ENCODE results near the gene SLC16A3.

The SLC16A3 gene

DNA sequence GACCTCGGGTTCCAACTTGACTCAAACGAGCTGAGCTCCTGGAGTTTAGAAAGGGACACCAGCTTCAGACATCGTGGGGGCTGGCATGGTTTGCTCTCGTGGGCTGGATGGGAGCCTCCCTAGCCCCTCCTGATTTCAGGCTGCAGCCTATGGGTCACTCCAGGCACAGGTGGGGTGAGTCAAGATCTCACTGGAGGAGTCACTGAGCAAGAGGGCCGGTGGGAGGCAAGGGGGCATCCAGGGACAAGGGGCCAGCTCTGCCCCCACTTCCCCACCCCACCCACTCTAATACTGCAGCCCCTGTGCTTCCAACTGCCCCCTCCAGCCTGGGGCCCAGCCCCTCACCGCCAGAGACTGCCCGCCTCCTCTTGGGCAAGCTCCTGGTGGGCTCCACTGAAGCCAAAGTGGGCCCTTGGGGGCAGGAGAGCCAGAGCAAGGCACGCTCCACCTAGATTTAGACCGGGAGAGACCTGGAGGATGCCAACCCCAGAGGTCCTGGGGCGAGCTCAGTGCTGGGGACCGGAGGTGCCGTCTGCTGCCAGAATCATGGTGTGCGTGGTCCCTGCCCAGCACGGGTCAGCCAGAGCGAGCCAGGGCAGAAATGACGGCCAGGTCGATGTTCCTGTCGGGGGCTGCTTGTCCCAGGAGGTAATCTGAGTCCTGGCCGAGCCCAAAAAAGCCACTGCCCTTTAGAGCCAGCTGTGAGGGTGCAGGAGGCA lies 6.4 kb downstream of the SLC16A3 start:
- peak overlapping the region; percentile 83 for H3K27ac ChIP-seq
- TF ChIP-seq ZFX (IDR thresholded peaks at IDR 0.05; ENCODE audit: borderline replicate concordance): no peak
- TF ChIP-seq, protein P1, sequence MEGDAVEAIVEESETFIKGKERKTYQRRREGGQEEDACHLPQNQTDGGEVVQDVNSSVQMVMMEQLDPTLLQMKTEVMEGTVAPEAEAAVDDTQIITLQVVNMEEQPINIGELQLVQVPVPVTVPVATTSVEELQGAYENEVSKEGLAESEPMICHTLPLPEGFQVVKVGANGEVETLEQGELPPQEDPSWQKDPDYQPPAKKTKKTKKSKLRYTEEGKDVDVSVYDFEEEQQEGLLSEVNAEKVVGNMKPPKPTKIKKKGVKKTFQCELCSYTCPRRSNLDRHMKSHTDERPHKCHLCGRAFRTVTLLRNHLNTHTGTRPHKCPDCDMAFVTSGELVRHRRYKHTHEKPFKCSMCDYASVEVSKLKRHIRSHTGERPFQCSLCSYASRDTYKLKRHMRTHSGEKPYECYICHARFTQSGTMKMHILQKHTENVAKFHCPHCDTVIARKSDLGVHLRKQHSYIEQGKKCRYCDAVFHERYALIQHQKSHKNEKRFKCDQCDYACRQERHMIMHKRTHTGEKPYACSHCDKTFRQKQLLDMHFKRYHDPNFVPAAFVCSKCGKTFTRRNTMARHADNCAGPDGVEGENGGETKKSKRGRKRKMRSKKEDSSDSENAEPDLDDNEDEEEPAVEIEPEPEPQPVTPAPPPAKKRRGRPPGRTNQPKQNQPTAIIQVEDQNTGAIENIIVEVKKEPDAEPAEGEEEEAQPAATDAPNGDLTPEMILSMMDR (IDR thresholded peaks at IDR 0.05): no peak

DNA sequence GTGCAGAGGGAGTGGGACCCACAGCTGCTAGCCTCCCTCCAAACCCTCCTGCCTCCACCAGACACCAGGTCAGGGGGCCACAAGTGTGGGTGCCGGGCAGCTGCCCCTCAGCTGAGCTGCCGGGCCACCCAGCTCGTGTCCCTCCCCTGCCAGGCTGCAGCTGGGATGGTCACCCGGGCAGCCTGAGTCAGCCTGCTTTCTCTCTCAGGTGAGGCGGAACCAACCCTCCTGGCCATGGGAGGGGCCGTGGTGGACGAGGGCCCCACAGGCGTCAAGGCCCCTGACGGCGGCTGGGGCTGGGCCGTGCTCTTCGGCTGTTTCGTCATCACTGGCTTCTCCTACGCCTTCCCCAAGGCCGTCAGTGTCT lies 6.9 kb downstream of the SLC16A3 start:
- TF ChIP-seq, protein P1 (IDR thresholded peaks at IDR 0.05): no peak
- no peak for TF ChIP-seq ZFX (IDR thresholded peaks at IDR 0.05; ENCODE audit: borderline replicate concordance)
- H3K27ac ChIP-seq: peak overlapping the region; percentile 83

DNA sequence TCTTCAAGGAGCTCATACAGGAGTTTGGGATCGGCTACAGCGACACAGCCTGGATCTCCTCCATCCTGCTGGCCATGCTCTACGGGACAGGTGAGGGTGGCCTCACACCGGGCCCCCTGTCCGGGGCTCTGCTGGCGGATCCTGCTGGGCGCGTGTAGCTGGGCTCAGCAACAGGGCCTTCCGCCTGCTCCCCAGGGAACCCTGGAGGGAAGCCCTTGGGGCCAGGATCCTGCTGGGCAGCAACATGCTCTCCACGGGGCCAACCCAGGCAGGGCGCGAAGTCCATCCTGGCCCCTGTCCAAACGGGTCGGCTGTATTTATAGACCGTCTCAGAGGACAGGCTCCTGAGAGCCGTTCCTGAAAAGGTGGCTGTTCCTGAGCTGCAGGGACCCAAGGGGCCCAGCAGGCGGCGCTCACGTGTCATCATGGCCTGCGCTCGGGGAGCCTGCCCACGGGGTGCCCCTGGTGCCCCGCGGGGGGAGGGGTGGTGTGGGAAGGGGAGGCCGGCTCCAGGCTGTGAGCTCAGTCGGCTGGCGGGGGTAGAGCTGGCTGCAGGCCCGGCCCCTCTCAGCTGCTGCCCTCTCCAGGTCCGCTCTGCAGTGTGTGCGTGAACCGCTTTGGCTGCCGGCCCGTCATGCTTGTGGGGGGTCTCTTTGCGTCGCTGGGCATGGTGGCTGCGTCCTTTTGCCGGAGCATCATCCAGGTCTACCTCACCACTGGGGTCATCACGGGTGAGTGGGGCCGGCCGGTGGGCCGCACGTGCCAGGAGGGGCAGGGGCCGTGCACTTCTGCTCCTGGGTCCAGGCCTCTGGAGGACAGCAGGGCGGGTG lies 7.5 kb downstream of the SLC16A3 start:
- TF ChIP-seq, protein P1 (IDR thresholded peaks at IDR 0.05): peak; percentile 97
- TF ChIP-seq ZFX (IDR thresholded peaks at IDR 0.05; ENCODE audit: borderline replicate concordance): no peak
- H3K27ac ChIP-seq: peak overlapping the region; percentile 83

DNA sequence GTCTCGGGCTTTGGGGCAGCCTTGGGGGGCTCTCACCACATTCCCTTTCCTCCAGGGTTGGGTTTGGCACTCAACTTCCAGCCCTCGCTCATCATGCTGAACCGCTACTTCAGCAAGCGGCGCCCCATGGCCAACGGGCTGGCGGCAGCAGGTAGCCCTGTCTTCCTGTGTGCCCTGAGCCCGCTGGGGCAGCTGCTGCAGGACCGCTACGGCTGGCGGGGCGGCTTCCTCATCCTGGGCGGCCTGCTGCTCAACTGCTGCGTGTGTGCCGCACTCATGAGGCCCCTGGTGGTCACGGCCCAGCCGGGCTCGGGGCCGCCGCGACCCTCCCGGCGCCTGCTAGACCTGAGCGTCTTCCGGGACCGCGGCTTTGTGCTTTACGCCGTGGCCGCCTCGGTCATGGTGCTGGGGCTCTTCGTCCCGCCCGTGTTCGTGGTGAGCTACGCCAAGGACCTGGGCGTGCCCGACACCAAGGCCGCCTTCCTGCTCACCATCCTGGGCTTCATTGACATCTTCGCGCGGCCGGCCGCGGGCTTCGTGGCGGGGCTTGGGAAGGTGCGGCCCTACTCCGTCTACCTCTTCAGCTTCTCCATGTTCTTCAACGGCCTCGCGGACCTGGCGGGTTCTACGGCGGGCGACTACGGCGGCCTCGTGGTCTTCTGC lies 8.4 kb downstream of the SLC16A3 start:
- no peak for TF ChIP-seq ZFX (IDR thresholded peaks at IDR 0.05; ENCODE audit: borderline replicate concordance)
- TF ChIP-seq, protein P1 (IDR thresholded peaks at IDR 0.05): no peak

DNA sequence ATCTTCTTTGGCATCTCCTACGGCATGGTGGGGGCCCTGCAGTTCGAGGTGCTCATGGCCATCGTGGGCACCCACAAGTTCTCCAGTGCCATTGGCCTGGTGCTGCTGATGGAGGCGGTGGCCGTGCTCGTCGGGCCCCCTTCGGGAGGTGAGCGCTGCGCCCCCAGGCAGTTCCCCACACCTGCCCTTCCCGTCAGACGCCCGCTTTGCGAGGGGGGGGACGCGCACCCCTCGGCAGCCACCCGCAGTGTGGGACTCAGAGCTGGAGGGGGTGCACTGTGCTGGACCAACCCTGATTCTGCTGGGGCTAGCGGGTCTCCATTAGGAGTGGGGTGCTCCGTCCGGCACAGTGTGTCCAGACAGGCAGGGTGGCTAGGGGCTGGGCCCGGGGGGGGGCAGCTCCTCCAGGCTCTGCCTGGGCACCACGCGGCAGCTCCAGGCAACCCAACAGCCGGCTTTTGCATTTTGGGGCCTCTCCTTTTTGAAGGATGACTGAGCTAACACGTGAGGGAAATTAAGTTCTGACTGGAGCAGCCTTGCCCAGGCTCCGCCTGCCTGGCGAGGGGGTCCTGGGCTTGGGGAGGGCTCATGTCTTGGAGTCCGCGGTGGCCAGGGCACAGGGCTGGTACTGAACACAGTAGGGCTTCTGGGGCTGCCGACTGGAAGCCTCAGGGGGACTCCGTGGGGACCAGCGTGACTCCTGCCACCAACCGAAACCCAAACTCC lies 9.1 kb downstream of the SLC16A3 start:
- no peak overlapping the region for H3K27ac ChIP-seq
- TF ChIP-seq, protein P1 (IDR thresholded peaks at IDR 0.05): no peak
- no peak for TF ChIP-seq ZFX (IDR thresholded peaks at IDR 0.05; ENCODE audit: borderline replicate concordance)

More for the DNA sequence above, 8.4 kb downstream of the SLC16A3 start:
- H3K27ac ChIP-seq: no peak overlapping the region

DNA sequence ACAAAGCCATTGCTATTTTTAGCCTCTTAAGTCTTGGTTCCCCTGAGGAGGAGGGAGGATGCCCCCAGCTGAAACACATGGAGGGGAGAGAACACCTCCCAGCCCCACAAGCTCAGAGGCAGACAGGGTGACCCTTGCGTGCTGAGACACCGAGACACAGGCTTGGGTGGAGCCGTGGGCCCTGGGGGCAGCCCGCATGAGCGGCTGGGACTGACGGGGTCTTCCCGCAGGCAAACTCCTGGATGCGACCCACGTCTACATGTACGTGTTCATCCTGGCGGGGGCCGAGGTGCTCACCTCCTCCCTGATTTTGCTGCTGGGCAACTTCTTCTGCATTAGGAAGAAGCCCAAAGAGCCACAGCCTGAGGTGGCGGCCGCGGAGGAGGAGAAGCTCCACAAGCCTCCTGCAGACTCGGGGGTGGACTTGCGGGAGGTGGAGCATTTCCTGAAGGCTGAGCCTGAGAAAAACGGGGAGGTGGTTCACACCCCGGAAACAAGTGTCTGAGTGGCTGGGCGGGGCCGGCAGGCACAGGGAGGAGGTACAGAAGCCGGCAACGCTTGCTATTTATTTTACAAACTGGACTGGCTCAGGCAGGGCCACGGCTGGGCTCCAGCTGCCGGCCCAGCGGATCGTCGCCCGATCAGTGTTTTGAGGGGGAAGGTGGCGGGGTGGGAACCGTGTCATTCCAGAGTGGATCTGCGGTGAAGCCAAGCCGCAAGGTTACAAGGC lies 9.8 kb downstream of the SLC16A3 start:
- TF ChIP-seq, protein P1 (IDR thresholded peaks at IDR 0.05): no peak
- no peak for TF ChIP-seq ZFX (IDR thresholded peaks at IDR 0.05; ENCODE audit: borderline replicate concordance)
- H3K27ac ChIP-seq: no peak overlapping the region
